Measurements from ENCODE around the gene PC. TPM values are rescaled to one million over a fixed set of nuclear protein-coding genes. Genes with fewer than 3 reads are reported as not detected.
"Not testable (repeated sequence)": the region's sequence is repeated elsewhere in the genome, so short reads cannot be mapped to it uniquely, and the experiment has no call there.

PC gene
- total and polyA plus RNA-seq, 10 donors, result 3.4 to 8.8 (median 5.3) TPM

DNA sequence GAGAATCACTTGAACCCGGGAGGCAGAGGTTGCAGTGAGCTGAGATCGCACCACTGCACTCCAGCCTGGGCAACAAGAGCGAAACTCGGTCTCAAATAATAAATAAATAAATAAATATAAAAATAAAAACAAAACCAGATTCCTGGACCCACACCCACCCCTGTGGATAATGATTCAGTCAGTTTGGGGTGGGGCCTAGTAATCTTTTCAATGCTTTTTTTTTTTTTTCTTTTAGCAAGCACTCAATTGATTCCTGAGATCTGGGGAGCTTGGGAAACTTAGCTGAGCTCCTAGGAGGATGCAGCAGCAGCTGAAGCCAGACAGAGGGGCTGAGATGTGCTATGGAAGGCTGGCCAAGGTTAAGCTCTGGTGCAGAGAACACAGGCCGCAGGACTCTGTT lies 4.6 kb upstream of the PC start:
- Histone ChIP-seq H3K27ac (no peak overlapping the region), H3K27me3 (replicated peaks in 1 of 7) (peaks cover 0 to 4% (median 0%) of the 10 kb centered on the region in 7 donors), H3K4me1 (peaks cover 4 to 12% (median 8%) of the 10 kb centered on the region in 6 donors), H3K36me3 (no peaks in the 10 kb centered on the region), H3K9me3 (no peaks in the 10 kb centered on the region), H3K4me3 (no peak overlapping the region)
- intact Hi-C loops (cut with DNase I; ENCODE audit: low total_unique reads), result no loop called here
- TF ChIP-seq POLR2A (IDR thresholded peaks at IDR 0.05) (no peak), POLR2AphosphoS5 (IDR thresholded peaks at IDR 0.05) (no peak)
- TF ChIP-seq, protein P1, sequence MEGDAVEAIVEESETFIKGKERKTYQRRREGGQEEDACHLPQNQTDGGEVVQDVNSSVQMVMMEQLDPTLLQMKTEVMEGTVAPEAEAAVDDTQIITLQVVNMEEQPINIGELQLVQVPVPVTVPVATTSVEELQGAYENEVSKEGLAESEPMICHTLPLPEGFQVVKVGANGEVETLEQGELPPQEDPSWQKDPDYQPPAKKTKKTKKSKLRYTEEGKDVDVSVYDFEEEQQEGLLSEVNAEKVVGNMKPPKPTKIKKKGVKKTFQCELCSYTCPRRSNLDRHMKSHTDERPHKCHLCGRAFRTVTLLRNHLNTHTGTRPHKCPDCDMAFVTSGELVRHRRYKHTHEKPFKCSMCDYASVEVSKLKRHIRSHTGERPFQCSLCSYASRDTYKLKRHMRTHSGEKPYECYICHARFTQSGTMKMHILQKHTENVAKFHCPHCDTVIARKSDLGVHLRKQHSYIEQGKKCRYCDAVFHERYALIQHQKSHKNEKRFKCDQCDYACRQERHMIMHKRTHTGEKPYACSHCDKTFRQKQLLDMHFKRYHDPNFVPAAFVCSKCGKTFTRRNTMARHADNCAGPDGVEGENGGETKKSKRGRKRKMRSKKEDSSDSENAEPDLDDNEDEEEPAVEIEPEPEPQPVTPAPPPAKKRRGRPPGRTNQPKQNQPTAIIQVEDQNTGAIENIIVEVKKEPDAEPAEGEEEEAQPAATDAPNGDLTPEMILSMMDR (IDR thresholded peaks at IDR 0.05 in 8 of 11, conservative IDR thresholded peaks at IDR 0.05 in 3 of 11), result no peak
- 87 to 97% (median 95%) methylated on average over 4 to 5 of the region's 5 CpGs for WGBS, 5 donors
- DNase-seq, result no peak

DNA sequence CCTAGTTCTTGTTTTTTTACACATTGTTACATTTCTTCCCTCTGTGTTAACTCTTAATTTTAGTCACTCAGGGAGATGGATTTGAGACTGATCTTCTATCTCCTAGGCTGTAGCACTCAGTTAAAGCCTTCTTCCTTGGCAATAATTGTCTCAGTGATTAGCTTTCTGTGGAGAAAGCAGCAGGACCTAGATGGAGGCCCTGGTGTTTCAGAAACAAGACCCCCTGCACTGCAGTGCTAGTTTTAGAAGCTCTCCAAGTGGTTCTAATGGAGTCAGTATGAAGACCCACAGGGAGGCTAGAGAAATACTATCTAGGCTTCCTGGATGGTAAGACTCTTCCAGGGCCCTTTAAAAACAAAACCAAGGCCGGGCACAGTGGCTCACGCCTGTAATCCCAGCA lies 4.1 kb upstream of the PC start:
- Histone ChIP-seq H3K4me1 (peaks cover 9 to 17% (median 13%) of the 10 kb centered on the region in 6 donors), H3K9me3 (no peaks in the 10 kb centered on the region), H3K36me3 (no peaks in the 10 kb centered on the region), H3K27ac (no peak overlapping the region), H3K4me3 (no peak overlapping the region), H3K27me3 (replicated peaks in 1 of 7) (peaks cover 0 to 7% (median 0%) of the 10 kb centered on the region in 7 donors)
- intact Hi-C loops (cut with DNase I; ENCODE audit: low total_unique reads), result no loop called here
- whole genome bisulfite sequencing, 5 donors, result 83 to 94% (median 84%) methylated on average over 2 of the region's 2 CpGs
- TF ChIP-seq, protein P1 (IDR thresholded peaks at IDR 0.05 in 8 of 11, conservative IDR thresholded peaks at IDR 0.05 in 3 of 11), result no peak
- TF ChIP-seq POLR2AphosphoS5 (IDR thresholded peaks at IDR 0.05), result no peak
- TF ChIP-seq POLR2A (IDR thresholded peaks at IDR 0.05), result no peak
- DNase-seq, result no peak

DNA sequence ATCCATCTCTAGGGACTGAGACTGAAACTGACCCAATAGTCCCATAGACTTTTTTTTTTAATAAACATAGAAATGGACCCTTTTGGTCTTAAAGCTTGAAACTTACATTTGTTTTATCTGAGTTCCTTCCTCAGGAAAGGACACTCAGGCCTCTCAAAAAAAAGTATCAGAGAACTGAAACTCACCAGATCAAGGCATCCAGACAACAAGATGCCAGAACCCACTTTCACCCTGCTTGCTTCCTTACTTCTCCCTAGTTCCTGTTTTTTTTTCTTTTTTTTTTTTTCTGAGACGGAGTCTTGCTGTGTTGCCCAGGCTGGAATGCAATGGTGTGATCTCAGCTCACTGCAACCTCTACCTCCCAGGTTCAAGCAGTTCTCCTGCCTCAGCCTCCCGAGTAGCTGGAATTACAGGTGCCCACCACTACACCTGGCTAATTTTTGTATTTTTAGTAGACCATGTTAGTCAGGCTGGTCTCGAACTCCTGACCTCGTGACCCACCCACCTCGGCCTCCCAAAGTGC lies 3.6 kb upstream of the PC start:
- H3K9me3 ChIP-seq; intact Hi-C loops (cut with DNase I; ENCODE audit: low total_unique reads); H3K27ac ChIP-seq; DNase-seq; H3K27me3 ChIP-seq (replicated peaks in 1 of 7); H3K36me3 ChIP-seq; H3K4me3 ChIP-seq: not testable (repeated sequence)
- WGBS, 5 donors, result 70 to 80% (median 78%) methylated on average over 5 of the region's 5 CpGs
- H3K4me1 ChIP-seq, result peaks cover 10 to 22% (median 16%) of the 10 kb centered on the region in 6 donors

DNA sequence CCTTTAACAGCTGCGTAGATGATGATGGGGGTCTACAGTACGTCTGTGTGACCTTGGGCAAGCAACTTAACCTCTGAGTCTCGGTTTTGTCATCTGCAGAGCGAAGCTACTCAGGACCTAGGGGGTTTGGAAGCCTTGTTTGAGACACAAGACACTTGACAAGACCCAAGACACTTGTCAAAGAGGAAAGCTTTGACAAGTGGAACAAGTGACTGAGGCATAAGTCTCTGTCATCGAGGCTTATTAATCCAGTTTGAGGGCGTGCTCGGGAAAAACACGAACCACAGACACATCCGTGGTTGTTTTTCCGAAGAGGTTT lies 732 bp upstream of the PC start:
- Histone ChIP-seq H3K9me3 (no peaks in the 10 kb centered on the region), H3K27me3 (replicated peaks in 1 of 7) (peaks cover 0 to 7% (median 0%) of the 10 kb centered on the region in 7 donors), H3K4me3 (peak overlapping the region; percentile 23 to 90 (median 77)), H3K36me3 (no peaks in the 10 kb centered on the region), H3K27ac (peak overlapping the region in 7 of 8 donors; percentile 29 to 82 (median 74)), H3K4me1 (peaks cover 10 to 27% (median 16%) of the 10 kb centered on the region in 6 donors)
- DNase-seq, result no peak
- WGBS, 5 donors, result 20 to 37% (median 35%) methylated on average over 8 to 10 of the region's 10 CpGs
- intact Hi-C loops (cut with DNase I; ENCODE audit: low total_unique reads), result no loop called here
- TF ChIP-seq, protein P1 (IDR thresholded peaks at IDR 0.05 in 8 of 11, conservative IDR thresholded peaks at IDR 0.05 in 3 of 11), result no peak
- TF ChIP-seq POLR2AphosphoS5 (IDR thresholded peaks at IDR 0.05), result no peak
- TF ChIP-seq POLR2A (IDR thresholded peaks at IDR 0.05), result no peak

DNA sequence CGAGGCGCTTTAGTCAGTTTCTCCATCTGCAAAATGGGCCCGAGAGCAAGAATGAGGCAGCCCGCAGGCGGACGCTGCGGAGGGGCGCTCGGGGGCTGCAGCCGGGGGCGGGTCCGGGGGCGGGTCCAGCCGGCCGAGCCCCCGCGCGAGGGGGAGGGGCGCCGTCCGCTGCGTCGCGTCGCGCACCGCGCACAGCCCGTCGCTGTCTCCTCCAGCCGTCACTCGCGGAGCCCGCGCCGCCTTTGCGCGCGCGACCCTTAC lies 282 bp downstream of the PC start:
- H3K9me3 ChIP-seq, result no peaks in the 10 kb centered on the region
- H3K27me3 ChIP-seq (replicated peaks in 1 of 7), result peaks cover 0 to 7% (median 0%) of the 10 kb centered on the region in 7 donors
- intact Hi-C loops (cut with DNase I; ENCODE audit: low total_unique reads), result no loop called here
- no peak for TF ChIP-seq POLR2A (IDR thresholded peaks at IDR 0.05)
- TF ChIP-seq POLR2AphosphoS5 (IDR thresholded peaks at IDR 0.05), result no peak
- TF ChIP-seq, protein P1 (IDR thresholded peaks at IDR 0.05 in 8 of 11, conservative IDR thresholded peaks at IDR 0.05 in 3 of 11), result no peak
- no peak for DNase-seq
- 0 to 16% (median 2%) methylated on average over 6 to 40 of the region's 40 CpGs for WGBS, 5 donors
- no peaks in the 10 kb centered on the region for H3K36me3 ChIP-seq
- peak overlapping the region in 7 of 8 donors; percentile 35 to 82 (median 74) for H3K27ac ChIP-seq
- peak overlapping the region; percentile 66 to 90 (median 78) for H3K4me3 ChIP-seq
- peaks cover 10 to 27% (median 16%) of the 10 kb centered on the region in 6 donors for H3K4me1 ChIP-seq
